ENCODE results near the gene CCNDBP1.
"Not testable (repeated sequence)": the region's sequence is repeated elsewhere in the genome, so short reads cannot be mapped to it uniquely, and the experiment has no call there.

The CCNDBP1 gene

DNA sequence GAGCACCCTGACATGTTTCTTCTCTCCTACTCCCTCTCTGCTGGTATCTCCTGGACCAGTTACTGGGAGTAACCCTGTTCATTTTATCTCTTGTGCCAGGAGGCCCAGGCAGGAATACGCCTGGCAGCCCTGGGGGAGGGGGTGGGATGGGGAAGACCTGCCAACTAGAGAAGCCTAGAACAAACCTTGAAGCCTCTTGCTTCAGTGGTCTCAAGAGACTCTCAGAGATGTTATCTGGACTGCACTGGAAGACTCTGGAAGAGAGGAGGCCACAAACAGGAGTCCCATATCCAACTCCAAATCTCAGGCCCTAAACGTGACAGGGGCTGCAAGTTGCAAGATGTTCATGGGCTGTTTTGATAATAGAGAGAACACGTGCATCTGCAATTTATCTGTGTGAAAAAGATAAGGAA lies 35.8 kb downstream of the CCNDBP1 start, which contains the start of gene EPB42:
EPB42 (minus strand) TSS at position 28 of the 413 bp plus-strand sequence. CDS start 193 bp downstream, outside the sequence.
- Histone ChIP-seq H3K4me1 (ENCODE audit: low read length) (no peaks in the 10 kb centered on the region), H2AFZ (ENCODE audit: low read length) (no peak within 1 kb of the TSS), H3K27ac (ENCODE audit: low read length) (no peak within 1 kb of the TSS), H3K4me3 (ENCODE audit: low read length) (no peak within 1 kb of the TSS), H3K9ac (ENCODE audit: low read length) (no peak within 1 kb of the TSS), H3K9me3 (replicated peaks; ENCODE audit: insufficient read depth, low read length) (no peaks in the 10 kb centered on the region), H4K20me1 (ENCODE audit: insufficient read depth, low read length) (no peaks in the 10 kb centered on the region), H3K9me2 (replicated peaks; ENCODE audit: insufficient read depth, low read length) (no peaks in the 10 kb centered on the region), H3K4me2 (ENCODE audit: low read depth, low read length) (no peak within 1 kb of the TSS), H3F3A (ENCODE audit: insufficient read depth, low read length) (no peaks in the 10 kb centered on the region), H3K27me3 (replicated peaks; ENCODE audit: insufficient read depth, low read length) (no peaks in the 10 kb centered on the region), H3K79me2 (ENCODE audit: low read length) (no peaks in the 10 kb centered on the region), H3K36me3 (replicated peaks; ENCODE audit: insufficient read depth, low read length) (no peaks in the 10 kb centered on the region)
- no peak for DNase-seq
- TF ChIP-seq EZH2phosphoT487 (IDR thresholded peaks at IDR 0.05; ENCODE audit: low read length) (no peak), EZH2 (optimal IDR thresholded peaks at IDR 0.05; ENCODE audit: low read depth, low read length) (no peak)
- TF ChIP-seq, protein P1, sequence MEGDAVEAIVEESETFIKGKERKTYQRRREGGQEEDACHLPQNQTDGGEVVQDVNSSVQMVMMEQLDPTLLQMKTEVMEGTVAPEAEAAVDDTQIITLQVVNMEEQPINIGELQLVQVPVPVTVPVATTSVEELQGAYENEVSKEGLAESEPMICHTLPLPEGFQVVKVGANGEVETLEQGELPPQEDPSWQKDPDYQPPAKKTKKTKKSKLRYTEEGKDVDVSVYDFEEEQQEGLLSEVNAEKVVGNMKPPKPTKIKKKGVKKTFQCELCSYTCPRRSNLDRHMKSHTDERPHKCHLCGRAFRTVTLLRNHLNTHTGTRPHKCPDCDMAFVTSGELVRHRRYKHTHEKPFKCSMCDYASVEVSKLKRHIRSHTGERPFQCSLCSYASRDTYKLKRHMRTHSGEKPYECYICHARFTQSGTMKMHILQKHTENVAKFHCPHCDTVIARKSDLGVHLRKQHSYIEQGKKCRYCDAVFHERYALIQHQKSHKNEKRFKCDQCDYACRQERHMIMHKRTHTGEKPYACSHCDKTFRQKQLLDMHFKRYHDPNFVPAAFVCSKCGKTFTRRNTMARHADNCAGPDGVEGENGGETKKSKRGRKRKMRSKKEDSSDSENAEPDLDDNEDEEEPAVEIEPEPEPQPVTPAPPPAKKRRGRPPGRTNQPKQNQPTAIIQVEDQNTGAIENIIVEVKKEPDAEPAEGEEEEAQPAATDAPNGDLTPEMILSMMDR (IDR thresholded peaks at IDR 0.05; ENCODE audit: low read length), result no peak

DNA sequence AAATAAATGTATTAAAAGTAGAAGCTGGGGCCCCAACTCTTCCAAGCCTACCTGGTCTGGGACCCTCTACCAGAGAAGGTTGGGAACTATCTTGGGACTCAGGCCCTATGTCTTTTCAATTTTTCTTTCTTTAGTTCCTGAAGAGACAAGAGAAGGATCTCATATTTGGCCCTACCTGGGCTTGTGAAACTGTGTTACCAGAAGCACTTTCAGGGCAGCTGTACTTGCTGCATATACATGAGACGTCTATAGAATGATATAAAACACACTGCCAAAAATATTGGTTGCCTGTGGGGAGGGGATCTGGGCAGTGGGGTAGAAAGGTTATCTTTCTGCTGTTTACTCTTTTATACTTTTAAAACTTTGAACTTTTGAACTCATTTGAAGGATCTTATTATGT lies 36.2 kb downstream of the CCNDBP1 start:
- Histone ChIP-seq H3K4me1 (ENCODE audit: low read length) (no peaks in the 10 kb centered on the region), H3K4me3 (ENCODE audit: low read length) (no peak overlapping the region), H3K79me2 (ENCODE audit: low read length) (no peaks in the 10 kb centered on the region), H3K9me2 (replicated peaks; ENCODE audit: insufficient read depth, low read length) (no peaks in the 10 kb centered on the region), H2AFZ (ENCODE audit: low read length) (no peak overlapping the region), H3K36me3 (replicated peaks; ENCODE audit: insufficient read depth, low read length) (no peaks in the 10 kb centered on the region), H3K27ac (ENCODE audit: low read length) (no peak overlapping the region), H3K27me3 (replicated peaks; ENCODE audit: insufficient read depth, low read length) (no peaks in the 10 kb centered on the region), H3K4me2 (ENCODE audit: low read depth, low read length) (no peak overlapping the region), H4K20me1 (ENCODE audit: insufficient read depth, low read length) (no peaks in the 10 kb centered on the region), H3K9ac (ENCODE audit: low read length) (no peak overlapping the region), H3F3A (ENCODE audit: insufficient read depth, low read length) (no peaks in the 10 kb centered on the region), H3K9me3 (replicated peaks; ENCODE audit: insufficient read depth, low read length) (no peaks in the 10 kb centered on the region)
- TF ChIP-seq EZH2 (optimal IDR thresholded peaks at IDR 0.05; ENCODE audit: low read depth, low read length) (no peak), EZH2phosphoT487 (IDR thresholded peaks at IDR 0.05; ENCODE audit: low read length) (no peak)
- TF ChIP-seq, protein P1 (IDR thresholded peaks at IDR 0.05; ENCODE audit: low read length), result no peak
- no peak for DNase-seq

DNA sequence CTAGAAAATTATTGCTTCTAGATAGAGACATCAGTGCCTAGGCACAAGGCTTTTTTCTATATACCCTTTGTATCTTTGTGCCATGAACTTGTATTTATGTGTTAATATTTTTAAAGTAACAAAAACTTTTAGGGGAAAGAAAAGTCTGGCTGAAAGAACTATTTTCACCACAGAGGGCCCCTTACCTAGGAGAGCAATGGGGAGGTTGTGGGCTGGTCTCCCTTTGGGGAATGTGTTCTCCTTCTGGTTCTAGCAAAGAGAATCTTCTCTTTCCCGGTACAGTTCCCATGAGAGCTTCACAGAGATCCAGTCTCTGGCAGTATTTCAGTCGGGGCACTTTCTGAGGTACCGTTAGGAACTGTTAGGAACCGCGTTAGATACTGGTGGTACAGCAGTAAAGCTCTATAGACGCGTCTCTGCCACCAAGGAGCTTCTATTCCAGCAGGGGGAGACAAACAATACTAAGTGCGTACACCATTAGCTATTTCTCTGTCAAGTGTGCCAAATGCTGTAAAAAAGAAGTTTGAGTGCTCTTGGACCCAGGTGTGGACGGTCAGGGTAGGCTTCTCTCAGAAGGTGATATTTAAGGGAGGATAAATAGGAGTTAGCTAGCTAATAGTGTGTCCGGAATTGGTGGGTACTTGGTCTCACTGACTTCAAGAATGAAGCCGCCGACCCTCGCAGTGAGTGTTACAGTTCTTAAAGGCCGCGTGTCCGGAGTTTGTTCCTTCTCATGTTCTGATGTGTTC lies 40.2 kb downstream of the CCNDBP1 start:
- Histone ChIP-seq H3K4me1 (ENCODE audit: low read length) (no peaks in the 10 kb centered on the region), H3K4me2 (ENCODE audit: low read depth, low read length) (no peak overlapping the region), H3F3A (ENCODE audit: insufficient read depth, low read length) (no peaks in the 10 kb centered on the region), H3K36me3 (replicated peaks; ENCODE audit: insufficient read depth, low read length) (no peaks in the 10 kb centered on the region), H3K4me3 (ENCODE audit: low read length) (no peak overlapping the region), H3K9ac (ENCODE audit: low read length) (no peak overlapping the region), H3K79me2 (ENCODE audit: low read length) (no peaks in the 10 kb centered on the region), H3K27me3 (replicated peaks; ENCODE audit: insufficient read depth, low read length) (no peaks in the 10 kb centered on the region), H2AFZ (ENCODE audit: low read length) (no peak overlapping the region), H3K9me3 (replicated peaks; ENCODE audit: insufficient read depth, low read length) (no peaks in the 10 kb centered on the region), H3K9me2 (replicated peaks; ENCODE audit: insufficient read depth, low read length) (no peaks in the 10 kb centered on the region), H4K20me1 (ENCODE audit: insufficient read depth, low read length) (no peaks in the 10 kb centered on the region), H3K27ac (ENCODE audit: low read length) (no peak overlapping the region)
- DNase-seq, result peak; percentile 80
- TF ChIP-seq, protein P1 (IDR thresholded peaks at IDR 0.05; ENCODE audit: low read length), result peak; percentile 88
- TF ChIP-seq EZH2 (optimal IDR thresholded peaks at IDR 0.05; ENCODE audit: low read depth, low read length), result no peak
- no peak for TF ChIP-seq EZH2phosphoT487 (IDR thresholded peaks at IDR 0.05; ENCODE audit: low read length)

DNA sequence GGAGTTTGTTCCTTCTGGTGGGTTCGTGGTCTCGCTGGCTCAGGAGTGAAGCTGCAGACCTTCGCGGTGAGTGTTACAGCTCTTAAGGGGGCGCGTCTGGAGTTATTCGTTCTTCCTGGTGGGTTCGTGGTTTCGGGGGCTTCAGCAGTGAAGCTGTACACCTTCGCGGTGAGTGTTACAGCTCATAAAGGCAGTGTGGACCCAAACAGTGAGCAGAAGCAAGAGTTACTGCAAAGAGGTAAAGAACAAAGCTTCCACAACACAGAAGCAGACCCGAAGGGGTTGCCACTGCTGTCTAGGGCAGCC lies 40.7 kb downstream of the CCNDBP1 start:
- H3K27me3 ChIP-seq (replicated peaks; ENCODE audit: insufficient read depth, low read length); H3K27ac ChIP-seq (ENCODE audit: low read length); H3K36me3 ChIP-seq (replicated peaks; ENCODE audit: insufficient read depth, low read length); H2AFZ ChIP-seq (ENCODE audit: low read length); H3K9me3 ChIP-seq (replicated peaks; ENCODE audit: insufficient read depth, low read length); H4K20me1 ChIP-seq (ENCODE audit: insufficient read depth, low read length); H3K79me2 ChIP-seq (ENCODE audit: low read length); H3F3A ChIP-seq (ENCODE audit: insufficient read depth, low read length); DNase-seq; H3K4me1 ChIP-seq (ENCODE audit: low read length); H3K9me2 ChIP-seq (replicated peaks; ENCODE audit: insufficient read depth, low read length); H3K4me2 ChIP-seq (ENCODE audit: low read depth, low read length); H3K4me3 ChIP-seq (ENCODE audit: low read length); H3K9ac ChIP-seq (ENCODE audit: low read length): not testable (repeated sequence)

All from MM.1S (cell line).